HEK293 (cell line): ENCODE measurements around the gene DPM1.

Experiments used
- CTCF ChIA-PET: fragments of 350-600 bp; formaldehyde crosslinking; extraction: SDS; loops from one replicate; lab custom pipeline; 2021; ENCODE audit warnings: antibody characterized with exemption; lab: Yijun Ruan, JAX
- POLR2A ChIA-PET: fragments of 300-600 bp; formaldehyde crosslinking; extraction: SDS; loops from one replicate; lab custom pipeline; 2020; ENCODE audit warnings: antibody characterized with exemption, inconsistent platforms; lab: Yijun Ruan, JAX
- H3K27ac ChIP-seq: fragments of 200-500 bp; sonication (Bioruptor generic); 2 replicates; pipeline ENCODE4 v1.5.1; 2014; ENCODE audit warnings: low read depth, low read length, control low read depth, inconsistent platforms; ENCODE audit errors: extremely low read depth
- H3K36me3 ChIP-seq, 2 experiments: fragments of 200-500 bp in 1 of 2; sonication (Bioruptor generic) in 1 of 2; 1 replicate in 1 of 2; 2 replicates in 1 of 2; pipeline ENCODE4 v1.5.1; 2014 to 2017; ENCODE audit warnings: inconsistent platforms in 2 of 2, low read length in 2 of 2; ENCODE audit not compliant: control insufficient read depth in 2 of 2, insufficient read depth in 1 of 2
- H3K4me1 ChIP-seq: fragments of 200-500 bp; sonication (Bioruptor generic); 2 replicates; pipeline ENCODE4 v1.5.1; 2014; ENCODE audit warnings: mild to moderate bottlenecking, low read length, inconsistent platforms; ENCODE audit not compliant: control insufficient read depth, insufficient read depth
- H3K4me3 ChIP-seq: 2 replicates; pipeline ENCODE4 v1.5.1; 2011; ENCODE audit warnings: low read depth, mild to moderate bottlenecking, control low read depth, low read length, moderate library complexity
- H3K9me3 ChIP-seq: fragments of 200-500 bp; sonication (Bioruptor generic); 2 replicates; pipeline ENCODE4 v1.5.1; 2014; ENCODE audit warnings: low read depth, low read length, inconsistent platforms; ENCODE audit not compliant: control insufficient read depth, insufficient read depth
- KLF17 ChIP-seq: fragments of 450-650 bp; formaldehyde crosslinking; IDR thresholded peaks from 2 replicates; pipeline ENCODE4 v1.5.1; 2016; ENCODE audit warnings: missing biosample characterization, missing genetic modification characterization
- PRDM1 ChIP-seq: fragments of 450-650 bp; formaldehyde crosslinking; IDR thresholded peaks from 2 replicates; pipeline ENCODE4; 2016; ENCODE audit warnings: missing biosample characterization, missing genetic modification characterization
- RBAK ChIP-seq: fragments of 450-650 bp; formaldehyde crosslinking; IDR thresholded peaks from 2 replicates; pipeline ENCODE4 v1.5.1; 2016; ENCODE audit warnings: missing biosample characterization, missing genetic modification characterization
- REST ChIP-seq: fragments of 450-650 bp; formaldehyde crosslinking; IDR thresholded peaks from 2 replicates; pipeline ENCODE4 v1.5.1; 2016; ENCODE audit warnings: missing biosample characterization, missing genetic modification characterization
- YY1 ChIP-seq: fragments of 450-650 bp; formaldehyde crosslinking; IDR thresholded peaks from 2 replicates; pipeline ENCODE4 v1.5.1; 2018; ENCODE audit warnings: missing biosample characterization, missing genetic modification characterization
- ZBTB11 ChIP-seq: fragments of 450-650 bp; formaldehyde crosslinking; conservative IDR thresholded peaks from 2 replicates; pipeline ENCODE4 v1.5.1; 2016; ENCODE audit warnings: low read depth, missing biosample characterization, missing genetic modification characterization
- ZBTB21 ChIP-seq: fragments of 450-650 bp; formaldehyde crosslinking; IDR thresholded peaks from 2 replicates; pipeline ENCODE4 v1.5.1; 2017; ENCODE audit warnings: missing biosample characterization, missing genetic modification characterization
- ZFP37 ChIP-seq: fragments of 450-650 bp; formaldehyde crosslinking; IDR thresholded peaks from 2 replicates; pipeline ENCODE4 v1.5.1; 2016; ENCODE audit warnings: missing biosample characterization, missing genetic modification characterization
- ZNF280D ChIP-seq: fragments of 450-650 bp; formaldehyde crosslinking; IDR thresholded peaks from 2 replicates; pipeline ENCODE4 v1.5.1; 2016; ENCODE audit warnings: missing biosample characterization, missing genetic modification characterization
- ZNF518A ChIP-seq: fragments of 450-650 bp; formaldehyde crosslinking; conservative IDR thresholded peaks from 2 replicates; pipeline ENCODE4 v1.5.1; 2016; ENCODE audit warnings: low read depth, missing biosample characterization, missing genetic modification characterization
- ZNF529 ChIP-seq: fragments of 450-650 bp; formaldehyde crosslinking; IDR thresholded peaks from 2 replicates; pipeline ENCODE4 v1.5.1; 2017; ENCODE audit warnings: missing genetic modification characterization, missing biosample characterization; ENCODE audit not compliant: insufficient replicate concordance
- ZNF544 ChIP-seq: fragments of 450-650 bp; formaldehyde crosslinking; IDR thresholded peaks from 2 replicates; pipeline ENCODE4 v1.5.0; 2017; ENCODE audit warnings: missing biosample characterization, missing genetic modification characterization
- ZNF571 ChIP-seq: fragments of 450-650 bp; formaldehyde crosslinking; IDR thresholded peaks from 2 replicates; pipeline ENCODE4 v1.5.0; 2017; ENCODE audit warnings: missing biosample characterization, missing genetic modification characterization
- ZNF660 ChIP-seq: fragments of 450-650 bp; IDR thresholded peaks from 2 replicates; pipeline ENCODE4 v1.5.1; 2018; ENCODE audit warnings: missing biosample characterization, mild to moderate bottlenecking, missing genetic modification characterization
- ZNF777 ChIP-seq: fragments of 450-650 bp; formaldehyde crosslinking; IDR thresholded peaks from 2 replicates; pipeline ENCODE4 v1.5.1; 2017; ENCODE audit warnings: missing biosample characterization, missing genetic modification characterization, borderline replicate concordance

The DPM1 gene

GRCh38 chr20:50933589-50933988 is 24.7 kb downstream of the DPM1 start:
- TF ChIP-seq ZNF544 (tag by site-specific recombination) (no peak), ZFP37 (tag by site-specific recombination) (no peak), ZNF529 (tag by site-specific recombination) (no peak), KLF17 (tag by site-specific recombination) (no peak), YY1 (tag by site-specific recombination) (no peak), ZNF660 (tag by site-specific recombination) (no peak), ZNF777 (tag by site-specific recombination) (no peak), ZBTB11 (no peak), REST (tag by site-specific recombination) (no peak), ZNF571 (tag by site-specific recombination) (no peak), RBAK (tag by site-specific recombination) (no peak)
- Histone ChIP-seq H3K9me3 (no peaks in the 10 kb centered on the region), H3K4me1 (no peaks in the 10 kb centered on the region), H3K36me3 (peaks cover 39 to 66% of the 10 kb centered on the region in 2 experiments), H3K27ac (peak overlapping the region; percentile 6; the same call in 1 of the 2 replicates), H3K4me3 (no peak overlapping the region)
- POLR2A ChIA-PET: no interaction called here
- CTCF ChIA-PET: interaction anchor here (0.6 to 1.7 kb wide), 4 partner anchors 8 to 115 kb away, joined by 3 to 4 read pairs (median 4); no protein-coding TSS in a partner anchor

- Histone ChIP-seq H3K27ac (no peak overlapping the region), H3K9me3 (no peaks in the 10 kb centered on the region), H3K4me1 (no peaks in the 10 kb centered on the region), H3K36me3 (peaks cover 37 to 70% of the 10 kb centered on the region in 2 experiments), H3K4me3 (no peak overlapping the region)
- POLR2A ChIA-PET: interaction anchor here (3.6 to 5.9 kb wide), 2 partner anchors 25 to 138 kb away, joined by 17 to 35 read pairs; partner anchors contain the start of genes BCAS4, DPM1 and MOCS3
- CTCF ChIA-PET: interaction anchor here (0.6 to 2.5 kb wide), 6 partner anchors 9 to 263 kb away, joined by 3 to 9 read pairs (median 4); partner anchors contain the start of gene BCAS4
- TF ChIP-seq ZNF280D (tag by site-specific recombination) (no peak), ZNF518A (tag by site-specific recombination) (no peak), ZBTB21 (tag by site-specific recombination) (no peak), PRDM1 (tag by site-specific recombination) (no peak)
These were observed 25.5 kb downstream of the DPM1 start for GRCh38 chr20:50932691-50933280.
